GM23338 (cell line): Measurements from ENCODE around the gene TNFSF8.

ENCODE experiments used
- CREB1 ChIP-seq: fragments of 250-450 bp; sonication (Bioruptor Pico); IDR thresholded peaks from 2 replicates; pipeline ENCODE4 v1.5.0; 2020; ENCODE audit warnings: low read depth, mild to moderate bottlenecking, moderate library complexity
- EZH2 ChIP-seq: fragments of 200-600 bp; sonication (generic); IDR thresholded peaks from one replicate; pipeline ENCODE4 v1.8.0; 2017; ENCODE audit warnings: antibody characterized with exemption, mild to moderate bottlenecking, low read depth; ENCODE audit not compliant: unreplicated experiment
- EZH2phosphoT487 ChIP-seq: fragments of 200-600 bp; sonication (generic); IDR thresholded peaks from one replicate; pipeline ENCODE4 v1.8.1; 2018; ENCODE audit warnings: antibody characterized with exemption; ENCODE audit not compliant: unreplicated experiment
- JUNB ChIP-seq: IDR thresholded peaks from one replicate; pipeline ENCODE4 v1.6.1; 2016; ENCODE audit warnings: antibody characterized with exemption; ENCODE audit not compliant: unreplicated experiment
- NANOG ChIP-seq: IDR thresholded peaks from 2 replicates; pipeline ENCODE4 v1.6.1; 2016; ENCODE audit warnings: antibody characterized with exemption, borderline replicate concordance
- POLR2AphosphoS5 ChIP-seq: IDR thresholded peaks from 2 replicates; pipeline ENCODE4 v1.6.1; 2016; ENCODE audit warnings: antibody characterized with exemption, low read depth
- STAT1 ChIP-seq: IDR thresholded peaks from one replicate; pipeline ENCODE4 v1.6.1; 2016; ENCODE audit warnings: antibody characterized with exemption; ENCODE audit not compliant: unreplicated experiment
- ZNF114 ChIP-seq: fragments of 250-450 bp; sonication (Bioruptor Pico); IDR thresholded peaks from 2 replicates; pipeline ENCODE4 v1.5.0; 2020; ENCODE audit warnings: mild to moderate bottlenecking, moderate library complexity
- ZNF331 ChIP-seq: fragments of 250-450 bp; sonication (Bioruptor Pico); IDR thresholded peaks from 2 replicates; pipeline ENCODE4 v1.5.0; 2020; ENCODE audit warnings: low read depth, mild to moderate bottlenecking, moderate library complexity
- TF ChIP-seq, protein P1 (sequence below), 2 experiments: fragments of 200-600 bp in 1 of 2; sonication (generic) in 1 of 2; conservative IDR thresholded peaks; 2 replicates each; pipeline versions ENCODE4 v1.5.1 to v1.6.1; 2016 to 2017; ENCODE audit warnings: antibody characterized with exemption in 2 of 2, low read depth in 2 of 2, mild to moderate bottlenecking in 2 of 2, moderate library complexity in 1 of 2
- TF ChIP-seq, protein P2 (sequence below): IDR thresholded peaks from one replicate; pipeline ENCODE4 v1.6.1; 2018; ENCODE audit warnings: antibody characterized with exemption; ENCODE audit not compliant: unreplicated experiment
- TF ChIP-seq, protein P3 (sequence below): IDR thresholded peaks from 2 replicates; pipeline ENCODE4 v1.6.1; 2016; ENCODE audit warnings: antibody characterized with exemption

DNA sequence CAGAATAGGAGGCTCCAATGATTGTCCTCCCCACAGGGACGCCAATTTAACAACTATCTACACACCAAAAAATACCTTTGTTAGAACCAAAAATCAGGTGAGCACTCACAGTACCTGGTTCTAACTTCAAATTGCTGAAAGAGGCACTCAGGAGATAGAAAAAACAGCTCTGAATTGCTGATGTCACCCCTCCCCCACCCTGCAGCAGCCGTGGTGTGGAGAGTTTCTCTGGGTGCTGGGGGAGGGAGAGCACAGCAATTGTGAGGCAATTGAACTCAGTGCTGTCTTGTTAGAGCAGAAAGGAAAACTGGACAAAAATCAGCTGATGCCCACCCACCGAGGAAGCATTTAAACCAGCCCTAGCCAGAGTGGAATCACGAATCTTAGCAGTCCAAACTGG, 41.8 kb downstream of the TNFSF8 start:
- TF ChIP-seq, protein P1, sequence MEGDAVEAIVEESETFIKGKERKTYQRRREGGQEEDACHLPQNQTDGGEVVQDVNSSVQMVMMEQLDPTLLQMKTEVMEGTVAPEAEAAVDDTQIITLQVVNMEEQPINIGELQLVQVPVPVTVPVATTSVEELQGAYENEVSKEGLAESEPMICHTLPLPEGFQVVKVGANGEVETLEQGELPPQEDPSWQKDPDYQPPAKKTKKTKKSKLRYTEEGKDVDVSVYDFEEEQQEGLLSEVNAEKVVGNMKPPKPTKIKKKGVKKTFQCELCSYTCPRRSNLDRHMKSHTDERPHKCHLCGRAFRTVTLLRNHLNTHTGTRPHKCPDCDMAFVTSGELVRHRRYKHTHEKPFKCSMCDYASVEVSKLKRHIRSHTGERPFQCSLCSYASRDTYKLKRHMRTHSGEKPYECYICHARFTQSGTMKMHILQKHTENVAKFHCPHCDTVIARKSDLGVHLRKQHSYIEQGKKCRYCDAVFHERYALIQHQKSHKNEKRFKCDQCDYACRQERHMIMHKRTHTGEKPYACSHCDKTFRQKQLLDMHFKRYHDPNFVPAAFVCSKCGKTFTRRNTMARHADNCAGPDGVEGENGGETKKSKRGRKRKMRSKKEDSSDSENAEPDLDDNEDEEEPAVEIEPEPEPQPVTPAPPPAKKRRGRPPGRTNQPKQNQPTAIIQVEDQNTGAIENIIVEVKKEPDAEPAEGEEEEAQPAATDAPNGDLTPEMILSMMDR (conservative IDR thresholded peaks at IDR 0.05; ENCODE audit: low read depth in 2 of 2), result no peak
- TF ChIP-seq ZNF331 (CRISPR knock-in tag) (no peak), POLR2AphosphoS5 (no peak), NANOG (no peak), CREB1 (no peak), EZH2 (no peak), EZH2phosphoT487 (no peak), JUNB (no peak), STAT1 (no peak), ZNF114 (CRISPR knock-in tag) (no peak)
- TF ChIP-seq, protein P2, sequence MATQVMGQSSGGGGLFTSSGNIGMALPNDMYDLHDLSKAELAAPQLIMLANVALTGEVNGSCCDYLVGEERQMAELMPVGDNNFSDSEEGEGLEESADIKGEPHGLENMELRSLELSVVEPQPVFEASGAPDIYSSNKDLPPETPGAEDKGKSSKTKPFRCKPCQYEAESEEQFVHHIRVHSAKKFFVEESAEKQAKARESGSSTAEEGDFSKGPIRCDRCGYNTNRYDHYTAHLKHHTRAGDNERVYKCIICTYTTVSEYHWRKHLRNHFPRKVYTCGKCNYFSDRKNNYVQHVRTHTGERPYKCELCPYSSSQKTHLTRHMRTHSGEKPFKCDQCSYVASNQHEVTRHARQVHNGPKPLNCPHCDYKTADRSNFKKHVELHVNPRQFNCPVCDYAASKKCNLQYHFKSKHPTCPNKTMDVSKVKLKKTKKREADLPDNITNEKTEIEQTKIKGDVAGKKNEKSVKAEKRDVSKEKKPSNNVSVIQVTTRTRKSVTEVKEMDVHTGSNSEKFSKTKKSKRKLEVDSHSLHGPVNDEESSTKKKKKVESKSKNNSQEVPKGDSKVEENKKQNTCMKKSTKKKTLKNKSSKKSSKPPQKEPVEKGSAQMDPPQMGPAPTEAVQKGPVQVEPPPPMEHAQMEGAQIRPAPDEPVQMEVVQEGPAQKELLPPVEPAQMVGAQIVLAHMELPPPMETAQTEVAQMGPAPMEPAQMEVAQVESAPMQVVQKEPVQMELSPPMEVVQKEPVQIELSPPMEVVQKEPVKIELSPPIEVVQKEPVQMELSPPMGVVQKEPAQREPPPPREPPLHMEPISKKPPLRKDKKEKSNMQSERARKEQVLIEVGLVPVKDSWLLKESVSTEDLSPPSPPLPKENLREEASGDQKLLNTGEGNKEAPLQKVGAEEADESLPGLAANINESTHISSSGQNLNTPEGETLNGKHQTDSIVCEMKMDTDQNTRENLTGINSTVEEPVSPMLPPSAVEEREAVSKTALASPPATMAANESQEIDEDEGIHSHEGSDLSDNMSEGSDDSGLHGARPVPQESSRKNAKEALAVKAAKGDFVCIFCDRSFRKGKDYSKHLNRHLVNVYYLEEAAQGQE, result no peak
- TF ChIP-seq, protein P3, sequence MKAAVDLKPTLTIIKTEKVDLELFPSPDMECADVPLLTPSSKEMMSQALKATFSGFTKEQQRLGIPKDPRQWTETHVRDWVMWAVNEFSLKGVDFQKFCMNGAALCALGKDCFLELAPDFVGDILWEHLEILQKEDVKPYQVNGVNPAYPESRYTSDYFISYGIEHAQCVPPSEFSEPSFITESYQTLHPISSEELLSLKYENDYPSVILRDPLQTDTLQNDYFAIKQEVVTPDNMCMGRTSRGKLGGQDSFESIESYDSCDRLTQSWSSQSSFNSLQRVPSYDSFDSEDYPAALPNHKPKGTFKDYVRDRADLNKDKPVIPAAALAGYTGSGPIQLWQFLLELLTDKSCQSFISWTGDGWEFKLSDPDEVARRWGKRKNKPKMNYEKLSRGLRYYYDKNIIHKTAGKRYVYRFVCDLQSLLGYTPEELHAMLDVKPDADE, result no peak
